H7 (cell line): ENCODE results near the gene CLDN17. TPM values are rescaled to one million over a fixed set of nuclear protein-coding genes. Genes with fewer than 3 reads are reported as not detected.

Source experiments
- DNase-seq: peaks from one replicate; pipeline ENCODE4 v3.0.0; 2012
- H3K27me3 ChIP-seq: 2 replicates; pipeline ENCODE4 v1.6.0; 2011; ENCODE audit warnings: mild to moderate bottlenecking, low read length; ENCODE audit not compliant: control insufficient read depth, insufficient read depth
- H3K36me3 ChIP-seq: replicated peaks from 2 replicates; pipeline ENCODE4 v1.5.1; 2011; ENCODE audit warnings: low read length; ENCODE audit not compliant: control insufficient read depth, insufficient read depth
- H3K4me3 ChIP-seq: 2 replicates; pipeline ENCODE4 v1.5.1; 2011; ENCODE audit warnings: low read depth, mild to moderate bottlenecking, control low read depth, low read length, moderate library complexity; ENCODE audit not compliant: insufficient read depth
- total RNA-seq: library from RNA; depleted of rRNA; stranded (reverse); fragments of >200 nt; shearing (Covaris generic); gene quantifications from 2 replicates; pipeline ENCODE4 v1.2.3, GENCODE V29; 2014; rRNA removed

CLDN17 gene, protein sequence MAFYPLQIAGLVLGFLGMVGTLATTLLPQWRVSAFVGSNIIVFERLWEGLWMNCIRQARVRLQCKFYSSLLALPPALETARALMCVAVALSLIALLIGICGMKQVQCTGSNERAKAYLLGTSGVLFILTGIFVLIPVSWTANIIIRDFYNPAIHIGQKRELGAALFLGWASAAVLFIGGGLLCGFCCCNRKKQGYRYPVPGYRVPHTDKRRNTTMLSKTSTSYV
- total RNA-seq, result not detected in 2 replicates

DNA sequence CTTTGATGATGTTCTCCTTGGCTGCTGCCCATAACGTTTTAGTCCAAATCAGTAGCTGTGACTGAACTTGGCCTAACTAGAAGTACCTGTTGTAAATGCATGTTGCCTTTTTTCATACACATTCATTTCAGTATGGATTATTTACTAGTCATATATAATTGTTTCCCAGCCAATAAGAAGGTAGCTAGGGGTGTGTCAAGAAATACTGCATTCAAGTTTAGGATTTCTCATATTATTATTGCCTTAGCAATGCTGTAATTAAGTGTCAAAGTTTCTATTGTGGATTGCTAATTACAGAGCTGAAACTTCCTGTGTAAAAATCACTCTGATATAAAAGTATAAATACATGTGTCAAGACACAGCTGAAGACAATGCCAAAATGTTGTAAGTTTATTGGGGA, at the start of gene CLDN17:
TSS of gene CLDN17 (minus strand) at position 101 of the 400 bp plus-strand sequence. CDS start 188 bp downstream, outside the sequence.
- no peaks in the 10 kb centered on the region for H3K36me3 ChIP-seq
- no peaks in the 10 kb centered on the region for H3K27me3 ChIP-seq
- H3K4me3 ChIP-seq, result no peak within 1 kb of the TSS
- DNase-seq, result no peak

DNA sequence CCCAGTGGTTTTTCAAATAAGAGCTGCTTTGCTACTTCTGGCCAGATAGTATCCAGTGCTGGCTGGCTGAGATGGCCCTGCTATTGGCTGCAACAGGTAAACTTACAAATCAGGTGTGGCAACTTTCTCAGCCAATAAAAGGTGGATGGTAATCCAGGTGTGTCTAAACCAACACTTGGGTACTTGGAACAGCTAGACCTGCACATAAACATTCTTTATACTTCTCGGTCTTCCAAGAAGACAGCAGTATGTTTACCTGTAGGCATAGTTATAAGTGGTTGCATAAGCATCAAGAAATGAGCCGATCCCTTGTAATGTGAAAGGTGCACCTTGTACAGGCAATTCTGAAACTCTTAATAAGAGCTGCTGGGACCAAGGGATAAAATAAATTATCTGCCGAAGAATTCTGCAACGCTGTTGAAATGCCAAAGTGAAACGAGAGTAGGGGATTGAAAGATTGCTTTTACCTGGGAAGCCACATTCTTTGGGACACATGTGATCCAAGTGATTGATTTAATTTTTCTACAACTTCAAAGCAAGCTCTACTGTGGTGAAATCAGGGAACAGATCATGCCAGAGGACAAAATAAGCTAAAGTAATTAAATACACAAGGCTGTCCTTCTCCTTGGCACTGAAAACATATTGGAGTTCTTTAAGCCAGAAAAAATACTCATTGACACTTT, 49.6 kb upstream of the CLDN17 start, which contains the start of gene CLDN8:
TSS of gene CLDN8 (minus strand) at position 57 of the 683 bp plus-strand sequence. CDS start 172 bp downstream, outside the sequence.
- Histone ChIP-seq H3K36me3 (no peaks in the 10 kb centered on the region), H3K4me3 (no peak within 1 kb of the TSS), H3K27me3 (no peaks in the 10 kb centered on the region)
- DNase-seq, result no peak

DNA sequence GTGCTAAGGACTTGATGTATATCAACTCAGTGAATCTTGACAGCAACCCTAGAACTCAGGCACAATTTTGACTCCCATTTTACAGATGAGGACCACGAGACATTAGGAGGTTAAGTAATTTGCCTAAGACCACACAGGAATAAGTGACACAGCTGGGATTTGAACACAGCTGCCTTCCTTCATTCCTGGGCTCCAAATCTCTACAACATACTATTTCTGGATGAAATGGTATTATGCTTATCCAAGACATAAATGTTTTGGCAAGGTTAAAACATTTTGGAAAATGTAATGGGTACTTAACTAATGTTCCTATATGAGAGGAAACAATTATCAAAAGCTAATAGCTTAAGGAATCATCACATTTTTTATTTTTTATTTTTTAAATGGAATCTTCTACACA, 44.5 kb upstream of the CLDN17 start:
- Histone ChIP-seq H3K27me3 (no peaks in the 10 kb centered on the region), H3K36me3 (no peaks in the 10 kb centered on the region), H3K4me3 (no peak overlapping the region)
- no peak for DNase-seq

DNA sequence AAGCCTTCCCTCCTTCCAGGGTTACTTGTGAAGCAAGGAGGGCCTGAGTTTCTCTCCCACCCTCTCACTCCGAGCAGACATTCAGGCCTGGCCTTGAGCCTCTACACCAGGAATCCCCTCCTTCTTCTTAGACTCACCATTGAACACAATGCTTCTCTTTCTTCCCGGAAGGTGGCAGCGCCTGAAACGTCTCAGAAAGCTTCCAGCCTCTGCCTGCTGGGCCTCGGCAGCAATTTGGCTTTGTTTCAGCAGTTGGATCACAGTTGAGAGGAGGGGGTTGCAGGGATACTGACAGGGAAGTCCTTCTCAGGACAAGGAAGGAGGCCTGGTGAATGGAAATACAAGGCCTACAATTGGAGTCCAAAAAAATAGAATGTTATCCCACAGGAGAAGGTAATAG, 43.0 kb upstream of the CLDN17 start:
- DNase-seq, result peak; percentile 2
- Histone ChIP-seq H3K4me3 (no peak overlapping the region), H3K36me3 (no peaks in the 10 kb centered on the region), H3K27me3 (no peaks in the 10 kb centered on the region)

DNA sequence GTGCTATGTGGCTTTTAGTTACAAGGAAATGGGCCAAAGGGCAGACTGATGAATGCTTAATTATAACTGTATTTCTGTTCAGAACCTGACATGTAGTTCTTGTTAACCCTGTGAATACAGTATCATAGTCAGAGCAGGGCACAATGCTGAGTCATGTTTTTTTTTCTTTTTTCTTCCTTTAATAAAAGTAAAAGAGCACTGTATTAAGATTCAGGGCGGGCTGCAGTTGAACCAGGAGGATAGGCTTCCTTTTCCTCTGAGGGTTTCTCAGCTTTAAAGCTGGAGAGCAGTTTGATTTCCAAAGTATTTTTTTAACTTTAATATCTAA, 40.6 kb upstream of the CLDN17 start:
- DNase-seq, result no peak
- Histone ChIP-seq H3K27me3 (no peaks in the 10 kb centered on the region), H3K4me3 (no peak overlapping the region), H3K36me3 (no peaks in the 10 kb centered on the region)

DNA sequence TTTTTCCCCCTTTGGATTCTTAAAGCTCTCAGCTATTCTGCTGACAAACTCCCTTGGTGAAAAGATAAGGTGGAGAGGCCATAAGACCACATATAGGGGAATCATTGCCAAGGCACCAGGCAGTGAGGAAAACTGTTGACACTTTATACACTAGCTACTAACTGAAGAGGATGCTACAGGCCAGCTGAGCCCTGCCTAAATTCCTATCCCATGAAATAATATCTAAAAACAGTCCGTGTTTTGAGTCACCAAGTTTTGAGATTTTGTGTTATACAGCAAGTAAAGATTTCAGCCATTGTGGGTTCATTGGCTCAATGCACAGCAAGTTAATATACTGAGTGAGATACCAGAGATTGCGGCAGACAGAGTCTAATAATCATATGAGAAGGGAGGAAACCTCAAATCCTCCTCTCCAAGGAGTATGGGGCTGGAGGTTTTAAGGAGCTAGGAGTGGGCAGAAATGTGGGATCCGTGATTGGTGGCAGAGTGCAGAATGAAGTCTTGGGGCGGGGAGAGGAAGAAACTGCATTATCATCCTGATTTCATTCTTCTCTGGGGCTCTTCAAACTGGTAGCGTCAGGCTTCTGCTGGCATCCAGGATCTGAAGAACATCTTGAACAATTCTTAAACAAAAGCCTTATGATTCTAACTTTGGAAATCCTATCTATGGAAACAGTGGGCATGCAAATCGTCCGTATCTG, 40.1 kb upstream of the CLDN17 start:
- Histone ChIP-seq H3K36me3 (no peaks in the 10 kb centered on the region), H3K27me3 (no peaks in the 10 kb centered on the region), H3K4me3 (no peak overlapping the region)
- DNase-seq, result no peak

DNA sequence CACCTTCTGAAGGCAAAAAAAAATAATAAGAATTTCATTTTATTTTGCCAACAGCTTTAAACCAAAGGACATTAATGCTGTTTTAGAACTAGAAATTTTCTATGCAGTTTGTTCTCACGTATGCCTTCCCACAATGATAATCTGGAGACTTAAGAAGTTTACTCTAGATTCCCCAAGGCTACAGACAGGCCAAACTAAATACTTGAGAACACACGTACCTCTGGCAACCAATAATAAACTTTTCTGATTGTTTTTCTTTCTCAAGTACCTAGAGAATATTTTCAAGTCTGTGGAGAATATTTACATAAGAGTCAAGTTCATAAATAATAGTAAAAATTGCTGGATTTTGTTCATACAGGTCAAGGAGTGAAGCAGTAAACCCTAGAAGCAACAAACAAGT, 33.4 kb upstream of the CLDN17 start:
- no peaks in the 10 kb centered on the region for H3K27me3 ChIP-seq
- DNase-seq, result no peak
- H3K4me3 ChIP-seq, result no peak overlapping the region
- no peaks in the 10 kb centered on the region for H3K36me3 ChIP-seq

DNA sequence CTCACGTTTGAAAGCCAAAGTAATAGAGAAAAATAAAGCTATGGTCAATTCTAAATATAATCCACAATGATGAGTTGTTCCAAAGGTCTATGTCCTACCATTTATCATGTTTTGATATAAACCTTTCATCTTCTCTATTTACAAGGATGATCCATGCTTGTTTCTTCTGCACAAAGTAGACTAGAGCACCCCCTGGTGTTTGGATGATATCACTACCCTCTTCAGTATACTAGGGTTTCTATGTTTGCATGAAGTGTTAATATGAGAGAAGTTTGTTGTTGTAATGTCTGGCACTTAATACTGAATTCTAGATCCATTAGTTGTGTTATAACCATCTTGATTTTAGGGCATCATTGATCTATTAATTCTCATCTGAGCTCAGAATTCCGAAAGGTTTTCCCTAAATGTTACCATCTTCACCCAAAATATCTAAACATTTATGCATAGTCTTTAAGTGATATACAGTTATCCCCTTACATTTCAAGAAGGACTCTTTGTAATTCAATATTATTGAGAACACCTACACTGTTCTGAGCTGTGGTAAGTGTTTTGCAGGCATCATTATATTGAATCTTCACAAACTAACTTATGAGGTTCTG, 28.2 kb upstream of the CLDN17 start:
- H3K4me3 ChIP-seq, result no peak overlapping the region
- H3K27me3 ChIP-seq, result no peaks in the 10 kb centered on the region
- no peaks in the 10 kb centered on the region for H3K36me3 ChIP-seq
- peak; percentile 11 for DNase-seq

DNA sequence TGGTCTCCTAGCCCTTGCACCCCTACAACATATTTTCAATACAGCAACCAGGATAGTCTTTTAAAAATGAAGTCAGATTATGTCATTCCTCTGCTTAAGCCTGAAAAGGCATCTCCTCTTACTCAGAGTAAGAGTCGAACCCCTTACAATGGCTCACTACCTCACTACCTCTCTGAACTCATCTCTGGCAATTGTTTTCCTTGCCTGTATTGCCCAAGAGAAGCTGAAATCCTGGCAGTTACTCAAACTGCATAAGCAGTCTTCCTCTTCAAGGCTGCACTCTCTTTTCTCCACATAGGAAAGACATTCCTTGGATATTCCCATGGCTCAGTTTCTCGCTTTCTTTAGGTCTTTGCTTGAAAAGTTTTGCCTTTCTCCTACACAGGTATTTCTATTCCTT, 26.6 kb upstream of the CLDN17 start:
- Histone ChIP-seq H3K36me3 (no peaks in the 10 kb centered on the region), H3K4me3 (no peak overlapping the region), H3K27me3 (no peaks in the 10 kb centered on the region)
- DNase-seq, result no peak

DNA sequence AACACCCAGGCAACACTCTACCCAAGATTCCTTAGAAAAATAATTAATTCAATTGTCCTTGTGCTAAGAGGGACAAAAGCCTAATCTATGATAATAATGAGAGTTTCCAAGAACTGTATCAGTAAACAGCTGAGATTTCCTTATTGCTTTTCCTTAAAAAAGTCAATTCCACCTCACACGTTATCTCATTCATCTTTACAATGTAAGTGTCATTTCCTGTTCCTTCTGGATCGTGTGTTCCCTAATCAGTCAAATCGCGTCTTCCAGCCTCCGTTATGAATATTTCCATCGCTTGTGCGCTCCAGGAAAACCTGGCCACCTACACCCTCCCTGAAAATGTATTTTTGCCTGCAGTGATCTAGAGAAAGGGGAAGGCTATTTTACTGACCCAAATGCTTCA, 23.9 kb upstream of the CLDN17 start:
- Histone ChIP-seq H3K36me3 (no peaks in the 10 kb centered on the region), H3K27me3 (no peaks in the 10 kb centered on the region), H3K4me3 (no peak overlapping the region)
- DNase-seq, result no peak

DNA sequence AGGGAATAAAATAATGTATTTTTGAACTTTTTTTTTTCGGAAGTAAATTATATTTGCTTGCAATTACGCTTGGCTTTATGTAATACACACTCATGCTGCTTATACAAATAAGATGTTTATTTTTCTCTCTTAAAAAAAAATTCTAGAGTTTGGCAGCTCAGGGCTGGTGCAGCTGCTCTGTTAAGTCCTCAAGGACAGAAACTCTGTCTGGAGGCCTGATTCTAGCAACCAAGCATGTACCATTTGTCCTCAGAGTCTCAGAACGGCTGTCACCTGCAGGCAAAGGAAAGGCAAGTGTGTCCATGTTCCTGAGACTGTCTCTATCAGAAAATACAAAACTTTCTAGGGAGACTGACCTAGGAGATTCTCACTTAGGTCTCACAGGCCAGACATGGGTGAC, 23.2 kb upstream of the CLDN17 start:
- Histone ChIP-seq H3K36me3 (no peaks in the 10 kb centered on the region), H3K4me3 (no peak overlapping the region), H3K27me3 (no peaks in the 10 kb centered on the region)
- no peak for DNase-seq

DNA sequence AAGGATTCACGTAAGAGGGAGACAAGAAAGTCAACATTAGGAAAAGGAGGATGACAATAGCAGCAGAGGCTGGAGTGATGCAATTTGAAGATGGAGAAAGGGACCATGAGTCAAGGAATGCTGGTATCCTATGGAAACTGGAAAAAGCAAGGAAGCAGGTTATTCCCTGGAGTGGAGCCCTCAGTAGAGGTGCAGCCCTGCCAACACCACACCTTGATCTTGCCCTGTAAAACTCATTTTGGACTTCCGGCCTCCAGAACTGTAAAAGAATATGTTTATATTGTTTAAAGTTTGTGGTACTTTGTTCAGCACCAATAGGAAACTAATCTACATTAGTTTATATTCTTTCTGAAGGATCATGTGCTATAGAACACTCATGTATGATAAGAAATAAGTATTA, 19.6 kb upstream of the CLDN17 start:
- H3K36me3 ChIP-seq, result no peaks in the 10 kb centered on the region
- H3K27me3 ChIP-seq, result no peaks in the 10 kb centered on the region
- DNase-seq, result no peak
- H3K4me3 ChIP-seq, result no peak overlapping the region

DNA sequence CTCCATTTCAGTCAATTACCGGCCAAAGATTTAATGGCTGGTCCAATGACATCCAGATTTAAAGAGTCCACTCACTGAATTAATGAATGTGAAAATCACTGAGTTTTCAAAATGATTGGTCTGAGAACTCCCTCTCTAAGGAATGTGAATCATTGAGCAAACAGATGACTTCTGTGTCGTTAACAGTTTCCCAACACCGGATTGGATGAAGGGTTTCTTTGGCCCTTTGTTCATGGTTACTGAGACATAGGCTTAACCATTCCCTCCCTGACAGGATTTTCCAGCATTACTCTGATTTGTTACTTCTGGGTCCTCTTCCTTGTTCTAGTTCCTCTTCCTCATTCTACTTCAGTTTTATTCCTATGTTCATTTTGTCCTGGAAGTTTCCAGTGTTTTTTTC, 1.5 kb upstream of the CLDN17 start:
- H3K4me3 ChIP-seq, result no peak overlapping the region
- no peak for DNase-seq
- H3K27me3 ChIP-seq, result no peaks in the 10 kb centered on the region
- H3K36me3 ChIP-seq, result no peaks in the 10 kb centered on the region

DNA sequence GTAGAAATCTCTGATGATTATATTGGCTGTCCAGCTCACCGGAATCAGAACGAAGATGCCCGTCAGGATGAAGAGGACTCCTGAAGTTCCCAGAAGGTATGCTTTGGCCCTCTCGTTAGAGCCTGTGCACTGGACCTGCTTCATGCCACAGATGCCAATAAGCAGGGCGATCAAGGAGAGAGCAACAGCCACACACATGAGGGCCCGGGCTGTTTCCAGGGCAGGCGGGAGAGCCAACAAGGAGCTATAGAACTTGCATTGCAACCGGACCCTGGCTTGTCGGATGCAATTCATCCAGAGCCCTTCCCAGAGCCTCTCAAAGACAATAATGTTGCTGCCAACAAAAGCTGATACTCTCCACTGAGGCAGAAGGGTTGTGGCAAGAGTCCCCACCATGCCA, 434 bp downstream of the CLDN17 start:
- no peaks in the 10 kb centered on the region for H3K27me3 ChIP-seq
- H3K36me3 ChIP-seq, result no peaks in the 10 kb centered on the region
- DNase-seq, result no peak
- no peak overlapping the region for H3K4me3 ChIP-seq

DNA sequence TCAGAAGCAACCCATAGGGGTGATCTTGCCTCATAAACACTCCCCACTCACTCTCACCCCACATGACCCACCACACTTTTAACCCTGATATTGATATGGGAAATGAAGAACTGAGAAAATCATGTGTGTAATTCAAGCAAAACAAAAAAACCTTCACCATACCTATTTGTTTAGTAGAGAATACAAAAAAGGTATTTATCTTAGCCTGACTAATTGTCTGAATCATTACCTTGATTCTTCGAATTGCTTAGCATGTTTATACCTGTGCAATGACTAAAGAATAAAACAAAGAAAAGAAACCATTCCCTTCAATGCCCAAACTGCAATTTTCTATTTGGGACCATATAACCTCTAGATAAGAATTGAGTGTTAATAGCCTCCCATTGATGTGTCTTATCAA, 1.8 kb downstream of the CLDN17 start:
- DNase-seq, result no peak
- no peak overlapping the region for H3K4me3 ChIP-seq
- H3K36me3 ChIP-seq, result no peaks in the 10 kb centered on the region

More for the DNA sequence above, 1.8 kb downstream of the CLDN17 start:
- no peaks in the 10 kb centered on the region for H3K27me3 ChIP-seq
